A673 (cell line): ENCODE results near the gene PCDH18. TPM values are rescaled to one million over a fixed set of nuclear protein-coding genes. Genes with fewer than 3 reads are reported as not detected.

Experiments used
- BruUV-seq: library from RNA; stranded (reverse); fragments of 400-500 nt; replicated peaks from 2 replicates; lab custom pipeline; 2021; lab: Mats Ljungman, UMichigan
- CTCF ChIA-PET: fragments of 300-600 bp; sonication (Branson Sonifier 250); formaldehyde crosslinking; loops from one replicate; lab custom pipeline; 2022; ENCODE audit warnings: antibody characterized with exemption; lab: Charles Lee
- POLR2A ChIA-PET: fragments of 300-600 bp; sonication (Branson Sonifier 250); formaldehyde crosslinking; loops from one replicate; lab custom pipeline; 2022; ENCODE audit warnings: antibody characterized with exemption; ENCODE audit not compliant: low non-redundant PET; lab: Charles Lee
- DNase-seq: peaks from one replicate; pipeline ENCODE4 v3.0.0-alpha.2; 2015; ENCODE audit warnings: low spot score
- H3K27ac ChIP-seq: fragments of 200-600 bp; sonication (generic); 2 replicates; pipeline ENCODE4 v1.5.1; 2016; ENCODE audit warnings: mixed run types, low read depth, mild to moderate bottlenecking, mixed read lengths, antibody characterized with exemption, low read length; ENCODE audit not compliant: poor library complexity, severe bottlenecking
- H3K27me3 ChIP-seq: fragments of 200-600 bp; sonication (generic); replicated peaks from 2 replicates; pipeline ENCODE4 v1.6.1; 2017; ENCODE audit warnings: mixed run types, low read depth, mild to moderate bottlenecking, mixed read lengths, antibody characterized with exemption, low read length; ENCODE audit not compliant: insufficient read depth, poor library complexity
- H3K36me3 ChIP-seq: fragments of 200-600 bp; sonication (generic); 2 replicates; pipeline ENCODE4 v1.6.1; 2016; ENCODE audit warnings: mixed run types, mild to moderate bottlenecking, mixed read lengths, antibody characterized with exemption, low read length; ENCODE audit not compliant: insufficient read depth, poor library complexity, severe bottlenecking
- H3K4me1 ChIP-seq: fragments of 200-600 bp; sonication (generic); 2 replicates; pipeline ENCODE4 v1.6.1; 2017; ENCODE audit warnings: mixed run types, mild to moderate bottlenecking, mixed read lengths, antibody characterized with exemption, low read length; ENCODE audit not compliant: insufficient read depth, poor library complexity, severe bottlenecking
- H3K4me3 ChIP-seq: fragments of 200-600 bp; sonication (generic); 2 replicates; pipeline ENCODE4 v1.5.1; 2016; ENCODE audit warnings: low read depth, mixed run types, mild to moderate bottlenecking, mixed read lengths, low read length; ENCODE audit not compliant: poor library complexity, severe bottlenecking
- H3K9me3 ChIP-seq: fragments of 200-600 bp; sonication (generic); 2 replicates; pipeline ENCODE4 v1.6.1; 2016; ENCODE audit warnings: mixed run types, low read depth, mild to moderate bottlenecking, mixed read lengths, antibody characterized with exemption, low read length; ENCODE audit not compliant: poor library complexity, severe bottlenecking
- CTCF ChIP-seq: fragments of 300-800, 200-600 bp; sonication (generic); conservative IDR thresholded peaks from 2 replicates; pipeline ENCODE4 v1.5.1; 2017; ENCODE audit warnings: low read depth, mild to moderate bottlenecking, antibody characterized with exemption, low read length, moderate library complexity, mixed read lengths
- EZH2 ChIP-seq: fragments of 200-600 bp; sonication (generic); IDR thresholded peaks from 2 replicates; pipeline ENCODE4 v1.6.1; 2017; ENCODE audit warnings: borderline replicate concordance, low read depth, mild to moderate bottlenecking, mixed read lengths, antibody characterized with exemption, low read length; ENCODE audit not compliant: poor library complexity, severe bottlenecking
- intact Hi-C: fragments of 100-400 bp; cut with micrococcal nuclease; formaldehyde crosslinking; loops from one replicate; pipeline ENCODE4 v1.10.0; 2022; ENCODE audit not compliant: unreplicated experiment
- total RNA-seq: library from RNA; stranded (reverse); gene quantifications from 2 replicates; pipeline ENCODE4 v1.2.3, GENCODE V29; 2021

Gene PCDH18
- total RNA-seq, 1 experiment from 2014 or later: 7.8 TPM

GRCh38 chr4:137572647-137573046 is 40.4 kb upstream of the PCDH18 start:
- ChIA-PET CTCF (no interaction called here), POLR2A (no interaction called here)
- H3K4me1 ChIP-seq: peaks cover 8% of the 10 kb centered on the region
- H3K4me3 ChIP-seq: no peak overlapping the region
- intact Hi-C loops: no loop called here
- BruUV-seq: no TSS peak
- H3K9me3 ChIP-seq: no peaks in the 10 kb centered on the region
- H3K27ac ChIP-seq: no peak overlapping the region
- H3K36me3 ChIP-seq: no peaks in the 10 kb centered on the region
- TF ChIP-seq CTCF (no peak), EZH2 (no peak)
- no peak for DNase-seq
- no peaks in the 10 kb centered on the region for H3K27me3 ChIP-seq

DNA sequence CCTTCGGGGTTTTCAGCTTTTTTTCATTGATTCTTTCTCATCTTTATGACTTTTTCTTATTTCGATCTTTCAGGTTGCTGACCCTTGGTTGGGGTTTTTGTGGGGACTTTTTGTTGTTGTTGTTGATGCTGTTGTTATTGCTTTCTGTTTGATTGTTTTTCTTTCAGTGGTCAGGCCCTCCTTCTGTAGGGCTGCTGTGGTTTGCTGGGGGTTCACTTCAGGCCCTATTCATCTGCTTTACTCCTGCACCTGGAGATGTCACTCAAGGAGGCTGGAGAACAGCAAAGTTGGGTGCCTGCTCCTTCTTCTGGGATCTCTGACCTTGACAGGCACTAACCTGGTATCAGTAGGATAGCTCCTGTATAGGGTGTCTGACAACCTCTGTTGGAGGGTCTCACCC is 39.9 kb upstream of the PCDH18 start:
- peaks cover 3% of the 10 kb centered on the region for H3K4me1 ChIP-seq
- intact Hi-C loops: no loop called here
- DNase-seq: no peak
- no peaks in the 10 kb centered on the region for H3K36me3 ChIP-seq
- TF ChIP-seq EZH2: no peak
- ChIA-PET CTCF (no interaction called here), POLR2A (no interaction called here)
- H3K27me3 ChIP-seq: no peaks in the 10 kb centered on the region
- no peaks in the 10 kb centered on the region for H3K9me3 ChIP-seq
- no peak overlapping the region for H3K27ac ChIP-seq
- no peak overlapping the region for H3K4me3 ChIP-seq
- no TSS peak for BruUV-seq

- intact Hi-C loops: no loop called here
- TF ChIP-seq EZH2 (no peak), CTCF (no peak)
- no peak overlapping the region for H3K4me3 ChIP-seq
- H3K27ac ChIP-seq: no peak overlapping the region
- no peaks in the 10 kb centered on the region for H3K36me3 ChIP-seq
- H3K9me3 ChIP-seq: no peaks in the 10 kb centered on the region
- POLR2A ChIA-PET: no interaction called here
- CTCF ChIA-PET: no interaction called here
- no peaks in the 10 kb centered on the region for H3K27me3 ChIP-seq
- no TSS peak for BruUV-seq
- no peak for DNase-seq
- H3K4me1 ChIP-seq: no peaks in the 10 kb centered on the region
Observed at GRCh38 chr4:137559801-137560200, 27.5 kb upstream of the PCDH18 start.

DNA sequence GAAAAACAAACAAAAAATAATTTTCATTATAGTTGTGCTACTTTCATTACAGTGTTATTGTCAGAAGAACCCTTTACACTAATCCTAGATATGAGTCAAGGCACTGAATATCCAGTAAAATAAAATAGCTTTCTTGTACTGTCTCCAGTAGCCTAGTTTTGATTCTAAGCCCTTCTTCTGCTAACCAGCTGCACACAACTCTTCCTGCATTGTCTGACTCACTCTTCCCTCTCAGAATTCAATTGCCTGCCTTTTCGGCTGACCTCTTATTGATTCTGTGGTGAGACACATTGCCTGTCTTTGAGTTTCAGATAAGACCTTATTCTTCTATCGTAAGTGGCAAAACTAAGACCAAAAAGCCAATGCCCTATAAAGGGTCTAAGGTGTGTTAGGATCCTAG is 26.7 kb upstream of the PCDH18 start:
- H3K27ac ChIP-seq: no peak overlapping the region

More for the DNA sequence above, 26.7 kb upstream of the PCDH18 start:
- Histone ChIP-seq H3K4me1 (no peaks in the 10 kb centered on the region), H3K27me3 (no peaks in the 10 kb centered on the region), H3K9me3 (no peaks in the 10 kb centered on the region), H3K4me3 (no peak overlapping the region), H3K36me3 (no peaks in the 10 kb centered on the region)
- no peak for TF ChIP-seq EZH2
- no peak for TF ChIP-seq CTCF
- BruUV-seq: no TSS peak
- CTCF ChIA-PET: no interaction called here
- POLR2A ChIA-PET: no interaction called here
- no peak for DNase-seq
- intact Hi-C loops: no loop called here
